ENCODE measurements around the gene CCDC77.
A peak's percentile ranks its signal among the peaks of the same experiment; 100 is the strongest.

- TF ChIP-seq CTCF (IDR thresholded peaks at IDR 0.05) (peak in 1 of 3 experiments; percentile 9), POLR2A (IDR thresholded peaks at IDR 0.05) (no peak)
These were observed 51.3 kb downstream of the CCDC77 start for GRCh38 chr12:452667-453210.
